ENCODE results near the gene CTSW.

DNA sequence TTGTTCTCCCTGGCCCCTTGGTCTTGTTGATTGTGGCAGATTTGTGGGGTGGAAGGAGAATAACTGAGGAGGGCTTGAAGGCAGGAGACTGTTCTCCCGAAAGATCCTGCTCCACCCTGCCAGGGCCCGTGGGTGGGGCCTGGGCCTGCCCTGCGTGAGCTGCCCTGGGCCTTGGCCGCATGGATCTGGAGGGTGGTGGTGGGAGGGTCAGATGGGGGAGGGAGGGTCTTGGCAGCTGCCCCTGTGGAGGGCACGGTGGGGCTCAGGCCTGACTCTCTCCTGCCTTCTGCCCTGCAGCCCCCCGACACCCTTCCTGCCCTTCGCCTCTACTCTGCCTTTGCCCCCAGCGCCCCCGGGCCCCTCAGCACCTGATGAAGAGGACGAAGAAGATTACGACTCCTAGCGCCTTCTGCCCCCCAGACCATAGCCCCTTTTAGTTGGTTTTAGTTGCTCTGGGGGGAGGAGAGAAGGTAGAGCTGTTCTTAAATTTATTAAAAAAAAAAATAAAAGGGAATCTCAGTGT lies 41.5 kb downstream of the CTSW start:
- TF ChIP-seq GATA2 (IDR thresholded peaks at IDR 0.05; ENCODE audit: low read depth, low read length) (no peak), GATA3 (IDR thresholded peaks at IDR 0.05; ENCODE audit: low read depth, low read length) (no peak)

All from SH-SY5Y (cell line).